GM19099 (cell line): ENCODE results near the gene DGCR8.

Source experiments
- POLR2A ChIP-seq: IDR thresholded peaks from 3 replicates; pipeline ENCODE4 v1.6.1; 2011; ENCODE audit warnings: low read depth; ENCODE audit not compliant: insufficient read length; ENCODE audit errors: extremely low read depth

DGCR8 gene

DNA sequence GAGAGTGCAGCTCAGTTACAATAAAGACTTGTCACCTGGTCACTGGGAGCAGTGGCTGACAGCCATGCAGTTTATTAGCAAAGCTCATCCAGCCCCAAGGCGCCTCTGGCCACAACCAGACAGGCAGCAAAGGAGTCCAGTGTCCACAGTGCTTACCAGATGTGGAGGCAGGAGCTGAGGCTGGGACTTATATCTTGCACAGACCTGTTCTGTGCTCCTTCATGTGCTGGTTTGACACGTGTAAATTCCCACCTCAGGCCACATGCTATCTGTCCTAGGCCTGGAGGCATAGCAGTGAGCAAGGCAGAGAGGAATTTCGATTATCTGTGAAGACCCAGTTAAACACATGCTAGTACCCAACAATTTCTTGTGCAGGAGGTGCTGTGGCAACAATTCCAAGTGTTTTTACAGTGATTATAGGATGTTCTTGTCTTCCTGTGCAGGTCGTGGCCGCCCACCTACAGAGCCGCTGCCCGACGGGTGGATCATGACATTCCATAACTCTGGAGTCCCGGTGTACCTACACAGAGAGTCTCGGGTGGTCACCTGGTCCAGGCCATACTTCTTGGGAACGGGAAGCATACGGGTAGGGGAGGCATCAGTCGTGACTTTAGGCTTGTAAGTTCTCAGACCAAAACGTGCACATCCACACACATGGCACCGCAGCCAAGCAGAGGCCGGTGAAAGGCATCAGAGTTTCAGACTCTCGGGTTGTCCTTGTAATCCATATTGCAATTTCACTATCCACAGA lies 9.4 kb downstream of the DGCR8 start:
- TF ChIP-seq POLR2A, result no peak

DNA sequence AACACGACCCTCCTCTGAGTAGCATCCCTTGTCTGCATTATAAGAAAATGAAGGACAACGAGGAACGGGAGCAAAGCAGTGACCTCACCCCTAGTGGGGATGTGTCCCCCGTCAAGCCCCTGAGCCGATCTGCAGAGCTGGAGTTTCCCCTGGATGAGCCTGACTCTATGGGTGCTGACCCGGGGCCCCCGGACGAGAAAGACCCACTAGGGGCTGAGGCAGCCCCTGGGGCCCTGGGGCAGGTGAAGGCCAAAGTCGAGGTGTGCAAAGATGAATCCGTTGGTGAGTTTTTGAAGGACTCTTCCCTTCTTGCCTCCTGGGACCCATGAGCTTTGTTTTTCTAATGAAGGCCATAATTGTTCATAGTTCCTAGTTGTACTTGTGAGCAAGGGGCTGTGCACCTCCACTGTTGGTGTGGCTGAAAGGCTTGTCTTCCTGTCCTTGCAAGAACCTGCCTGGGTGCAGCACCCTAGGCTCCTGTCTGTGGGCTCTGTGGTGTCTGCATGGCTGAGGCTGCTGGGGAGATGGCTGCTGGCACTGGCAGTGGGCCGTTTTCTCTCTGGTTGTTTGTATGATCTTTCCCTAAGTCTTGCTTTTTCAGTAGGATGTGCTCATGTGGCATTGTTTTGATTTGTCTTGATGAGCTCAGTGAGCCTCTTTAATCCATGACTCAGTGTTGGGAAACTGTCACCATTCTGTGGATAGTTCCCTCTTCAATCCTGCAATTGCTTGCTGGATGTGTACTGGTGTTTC lies 10.1 kb downstream of the DGCR8 start:
- TF ChIP-seq POLR2A, result no peak

DNA sequence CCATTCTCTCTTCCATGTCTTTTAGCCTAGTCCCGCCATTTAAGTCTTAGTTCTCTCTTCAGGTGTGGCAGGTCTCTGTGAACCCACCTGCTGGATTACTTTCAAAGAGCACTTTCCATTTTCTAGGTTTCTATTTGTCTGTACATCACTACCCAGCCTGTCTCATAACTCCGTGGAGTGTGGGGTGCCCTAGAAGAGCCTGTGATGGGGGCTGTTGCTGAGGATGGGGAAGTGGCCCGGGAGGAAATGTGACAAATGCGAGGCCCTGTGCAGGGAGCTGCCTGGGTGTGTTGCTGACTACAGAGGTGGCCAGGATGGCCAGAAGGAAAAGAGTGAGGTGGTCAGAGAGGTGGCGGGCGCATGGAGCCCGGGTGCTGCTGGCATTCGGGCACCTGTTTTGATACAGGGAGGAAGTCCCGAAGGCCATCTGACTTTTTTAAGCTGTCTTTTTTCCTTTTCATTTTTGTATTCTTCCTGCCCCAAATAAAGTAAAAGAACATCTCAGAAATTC lies 10.7 kb downstream of the DGCR8 start:
- TF ChIP-seq POLR2A, result no peak

DNA sequence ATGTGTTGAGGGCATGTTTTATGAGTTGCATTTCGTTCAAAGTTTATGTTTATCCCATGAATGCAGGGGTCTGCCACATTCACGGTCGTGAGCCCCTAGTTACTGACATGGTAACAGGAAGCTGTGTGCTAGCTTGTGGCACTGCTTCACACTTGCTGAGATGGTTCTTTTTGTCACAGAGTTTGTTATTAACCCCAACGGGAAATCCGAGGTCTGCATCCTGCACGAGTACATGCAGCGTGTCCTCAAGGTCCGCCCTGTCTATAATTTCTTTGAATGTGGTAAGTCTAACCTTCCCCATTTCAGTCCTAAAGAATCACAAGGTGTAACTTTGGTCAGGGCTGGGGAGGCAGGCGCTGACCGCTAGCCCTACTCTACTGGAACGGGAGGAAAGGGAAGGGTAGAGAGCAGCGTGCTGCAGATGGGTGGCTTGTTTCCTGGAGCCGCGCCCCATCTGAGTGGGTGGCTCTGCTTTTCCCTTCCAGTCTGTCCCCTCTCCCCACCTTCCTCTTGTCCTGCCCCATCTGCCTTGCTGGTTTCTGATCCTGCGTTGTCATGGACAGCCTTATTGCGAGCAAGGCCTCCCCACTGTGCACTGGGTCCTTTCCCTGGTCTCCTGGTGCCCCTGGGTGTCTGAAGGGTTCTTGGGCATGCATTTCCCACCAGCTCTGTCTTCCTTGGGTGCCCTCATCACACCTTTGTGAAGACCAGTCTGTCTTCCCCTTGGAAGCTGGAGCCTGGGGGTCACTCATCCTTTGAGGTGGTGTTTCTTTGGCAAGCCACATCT lies 11.8 kb downstream of the DGCR8 start:
- no peak for TF ChIP-seq POLR2A

DNA sequence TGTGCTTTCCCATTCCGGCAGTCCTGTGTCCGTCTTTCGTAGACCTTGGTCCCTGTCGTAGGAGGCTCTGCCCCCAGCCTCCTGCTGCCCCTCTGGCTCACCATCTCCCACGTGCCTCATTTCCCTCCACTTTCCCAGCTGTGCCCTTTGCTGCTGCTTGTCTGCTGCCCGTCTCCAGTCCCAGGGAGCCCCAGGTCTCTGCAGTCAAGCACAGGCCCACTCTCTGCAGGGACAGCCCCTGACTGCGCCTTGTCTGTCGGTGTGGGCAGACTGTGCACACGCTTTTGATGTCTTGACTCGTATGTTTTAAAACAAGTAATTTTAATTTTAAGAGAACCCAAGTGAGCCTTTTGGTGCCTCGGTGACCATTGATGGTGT lies 12.4 kb downstream of the DGCR8 start:
- TF ChIP-seq POLR2A, result no peak

DNA sequence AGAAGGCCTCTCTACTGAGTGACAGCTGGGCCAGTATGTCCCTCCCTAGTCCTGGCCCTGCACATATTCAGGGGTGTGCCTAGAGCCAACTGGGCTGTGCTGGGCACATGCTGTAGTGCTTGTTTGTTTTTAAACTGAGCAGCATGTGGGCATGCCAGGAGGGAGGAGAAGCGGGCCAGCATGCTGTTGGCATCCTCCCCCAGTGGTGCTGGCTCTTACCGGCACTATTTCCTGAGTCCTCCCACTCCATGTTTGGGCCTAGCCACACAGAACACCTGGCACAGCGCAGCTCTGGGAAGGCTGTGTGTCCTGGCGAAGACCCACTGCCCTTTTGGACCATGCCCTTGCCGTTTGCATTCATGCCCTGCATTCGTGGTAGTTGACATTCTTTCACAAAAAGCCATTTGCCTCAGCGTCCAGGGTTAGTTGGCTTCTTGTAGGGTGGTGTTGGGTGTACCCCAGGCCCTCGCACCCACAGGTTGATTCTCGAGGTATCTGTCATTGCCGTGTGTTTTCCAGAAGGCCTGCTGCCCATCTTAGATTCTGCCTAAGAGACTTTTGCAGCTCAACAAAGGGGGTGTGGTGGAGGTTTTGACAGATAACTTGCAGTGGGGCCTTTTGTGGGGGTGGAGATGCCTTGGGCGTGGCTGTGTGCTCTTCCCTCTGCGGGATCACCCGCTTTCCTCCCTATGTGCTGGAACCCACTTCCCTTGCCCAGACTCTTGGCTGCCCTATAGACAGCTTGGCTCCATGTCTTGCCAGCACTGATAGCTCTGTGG lies 13.6 kb downstream of the DGCR8 start:
- TF ChIP-seq POLR2A, result no peak

DNA sequence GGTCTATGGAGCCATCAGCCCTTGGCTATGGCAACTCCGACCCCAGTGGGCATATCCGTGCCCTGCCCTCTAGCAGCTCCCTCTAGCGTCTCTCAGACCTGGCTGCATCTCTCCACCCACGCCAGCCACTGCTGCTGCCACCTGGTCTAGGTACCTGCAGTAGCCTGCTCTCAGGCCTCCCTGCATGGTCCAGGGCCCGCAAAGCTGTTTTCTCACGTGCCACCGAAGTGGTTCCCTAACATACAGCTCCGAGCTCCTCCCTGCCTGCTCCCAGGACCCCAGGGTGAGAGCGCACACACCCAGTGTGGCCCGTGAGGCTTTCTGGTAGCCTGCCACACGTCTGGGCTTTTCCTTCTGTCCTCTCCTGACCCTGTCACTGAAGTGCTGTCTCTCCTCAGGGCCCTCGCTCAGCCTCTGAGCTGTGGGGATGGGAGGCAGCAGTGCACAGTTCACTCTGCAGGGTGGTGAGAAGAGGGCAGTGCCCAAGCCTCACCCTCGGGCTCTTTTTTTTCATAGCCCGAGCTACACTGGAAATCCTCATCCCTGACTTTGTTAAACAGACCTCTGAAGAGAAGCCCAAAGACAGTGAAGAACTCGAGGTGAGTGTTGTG lies 14.3 kb downstream of the DGCR8 start:
- TF ChIP-seq POLR2A, result no peak

DNA sequence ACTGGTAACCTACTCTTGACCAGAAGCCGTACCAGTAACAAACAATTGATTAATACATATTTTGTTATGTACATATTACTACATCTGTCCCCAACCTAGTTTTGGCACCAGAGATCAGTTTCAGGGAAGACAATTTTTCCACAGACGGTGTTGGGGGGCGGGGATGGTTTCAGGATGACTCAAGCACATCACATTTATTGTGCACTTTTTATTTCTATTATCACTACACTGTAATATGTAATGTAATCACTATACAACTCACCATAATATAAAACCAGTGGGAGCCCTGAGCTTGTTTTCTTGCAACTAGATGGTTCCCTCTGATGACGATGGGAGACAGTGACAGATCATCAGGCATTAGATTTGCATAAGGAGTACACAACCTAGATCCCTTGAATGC lies 15.5 kb downstream of the DGCR8 start:
- TF ChIP-seq POLR2A, result no peak

DNA sequence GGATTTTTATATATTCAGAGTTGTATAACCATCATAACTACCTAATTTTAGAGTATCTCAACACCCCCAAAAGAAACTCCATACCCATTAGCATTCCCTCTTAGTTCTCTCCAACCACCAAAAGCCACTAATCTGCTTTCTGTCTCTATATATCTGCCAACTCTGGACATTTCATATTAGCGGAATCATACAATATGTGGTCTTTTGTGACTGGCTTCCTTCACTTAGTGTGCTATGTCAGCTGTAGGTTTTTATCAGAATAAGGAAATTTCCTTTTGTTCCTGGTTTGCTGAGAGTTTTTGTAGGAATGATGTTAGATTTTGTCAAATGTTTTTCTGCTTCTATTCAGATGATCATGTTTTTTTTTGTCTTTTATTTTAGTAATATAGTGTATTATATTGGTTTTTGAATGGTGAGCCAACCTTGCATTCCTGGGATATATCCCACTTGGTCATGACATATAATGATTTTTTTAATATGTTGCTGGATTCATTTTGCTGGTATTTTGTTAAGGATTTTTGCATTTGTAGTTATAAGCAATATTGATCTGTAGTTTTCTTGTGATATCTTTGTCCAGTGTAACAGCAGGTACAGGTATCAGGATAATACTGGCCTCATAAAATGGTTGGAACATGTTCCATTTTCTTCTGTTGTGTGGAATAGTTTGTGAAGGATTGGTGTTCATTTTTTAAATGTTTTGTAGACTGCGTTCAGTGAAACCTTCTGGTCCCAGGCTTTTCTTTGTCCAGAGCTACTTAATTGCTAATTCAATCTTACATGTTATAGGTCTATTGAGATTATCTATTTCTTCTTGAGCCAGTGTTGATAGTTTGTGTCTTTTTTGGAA lies 16.8 kb downstream of the DGCR8 start:
- no peak for TF ChIP-seq POLR2A

DNA sequence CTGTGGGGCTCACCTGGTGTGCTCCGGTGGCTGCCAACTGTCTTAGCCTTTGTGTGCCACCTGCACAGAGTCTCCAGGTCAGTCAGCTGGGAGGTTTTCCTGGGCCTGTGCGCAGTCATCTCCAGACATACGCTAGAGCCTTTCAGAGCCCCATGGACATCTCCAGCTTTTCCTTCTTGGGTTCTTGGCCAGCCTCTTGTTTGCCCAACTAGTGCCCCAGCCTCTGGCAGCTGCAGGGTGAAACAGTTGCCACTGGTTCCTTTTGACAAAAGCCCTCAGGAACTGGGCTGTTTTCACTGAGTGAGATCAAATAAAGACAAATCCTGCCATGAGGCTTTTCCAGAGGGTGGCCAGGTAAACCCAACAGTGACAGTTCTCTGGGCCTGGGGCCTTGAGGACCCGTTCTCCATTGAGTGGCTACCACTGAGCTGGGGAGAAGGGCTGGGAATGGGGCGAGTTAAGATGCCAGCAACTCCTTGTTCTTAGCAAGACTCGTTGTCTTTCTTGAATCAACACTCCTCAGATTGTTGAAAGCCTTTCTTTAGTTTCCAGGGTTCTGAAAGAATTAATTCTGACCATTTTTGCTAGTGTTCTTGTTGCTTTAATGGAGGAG lies 19.2 kb downstream of the DGCR8 start:
- no peak for TF ChIP-seq POLR2A

DNA sequence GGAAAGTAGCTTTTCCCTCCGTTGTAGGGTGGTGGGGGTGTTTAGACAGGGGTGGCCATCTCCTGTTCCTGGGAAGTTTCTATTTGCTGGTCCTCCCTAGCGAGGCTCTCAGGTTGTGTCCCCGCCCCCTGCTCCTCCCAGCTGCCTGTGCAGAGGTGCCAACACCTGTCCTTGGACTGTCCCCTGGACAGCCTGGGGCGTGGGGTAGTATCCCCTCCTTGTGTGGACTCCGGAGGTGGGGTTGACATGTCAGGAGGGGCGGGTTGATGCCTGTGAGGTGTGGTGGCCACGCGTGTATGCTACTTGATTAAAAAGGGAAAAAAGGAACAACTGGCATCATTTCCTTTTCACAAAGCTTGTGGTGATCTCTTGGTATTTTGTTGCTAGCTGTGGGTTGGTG lies 21.6 kb downstream of the DGCR8 start:
- no peak for TF ChIP-seq POLR2A

DNA sequence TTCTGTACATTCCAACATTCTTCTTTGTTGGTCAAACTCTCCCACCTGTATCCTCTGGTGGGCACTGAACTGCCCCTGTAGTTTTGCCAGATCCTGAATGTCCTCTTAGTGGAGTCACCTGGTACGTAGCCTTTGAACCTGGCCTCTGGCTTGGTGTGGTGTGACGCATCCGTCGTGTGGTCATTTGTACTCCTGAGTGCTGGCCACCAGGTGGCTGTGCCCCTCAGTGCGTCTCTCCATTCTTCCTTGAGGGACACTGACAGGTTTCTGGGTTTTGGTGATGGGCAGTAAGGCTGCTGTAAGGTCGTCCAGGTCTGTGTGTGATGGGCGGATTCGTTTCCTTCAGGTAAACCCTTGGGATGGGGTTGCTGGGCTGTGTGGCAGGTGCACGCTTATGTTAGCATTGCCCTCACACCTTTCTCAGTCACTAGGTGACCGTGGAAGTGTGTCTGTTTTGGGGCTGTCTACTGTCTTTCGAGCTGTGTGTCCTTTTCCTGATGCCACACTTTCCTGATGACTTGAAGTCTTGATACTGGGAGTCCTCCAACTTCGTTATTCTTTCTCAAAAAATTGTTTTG lies 22.3 kb downstream of the DGCR8 start:
- no peak for TF ChIP-seq POLR2A
